Measurements from ENCODE around the gene NAGA. TPM values are rescaled to one million over a fixed set of nuclear protein-coding genes. Genes with fewer than 3 reads are reported as not detected.
A peak's percentile ranks its signal among the peaks of the same experiment; 100 is the strongest.

Gene NAGA
- total and polyA plus RNA-seq, 9 of the 15 experiments (the other 6 are each of a cell fraction or from before 2014, with no cell fraction given): 6.5 to 20.6 (median 17.4) TPM

DNA sequence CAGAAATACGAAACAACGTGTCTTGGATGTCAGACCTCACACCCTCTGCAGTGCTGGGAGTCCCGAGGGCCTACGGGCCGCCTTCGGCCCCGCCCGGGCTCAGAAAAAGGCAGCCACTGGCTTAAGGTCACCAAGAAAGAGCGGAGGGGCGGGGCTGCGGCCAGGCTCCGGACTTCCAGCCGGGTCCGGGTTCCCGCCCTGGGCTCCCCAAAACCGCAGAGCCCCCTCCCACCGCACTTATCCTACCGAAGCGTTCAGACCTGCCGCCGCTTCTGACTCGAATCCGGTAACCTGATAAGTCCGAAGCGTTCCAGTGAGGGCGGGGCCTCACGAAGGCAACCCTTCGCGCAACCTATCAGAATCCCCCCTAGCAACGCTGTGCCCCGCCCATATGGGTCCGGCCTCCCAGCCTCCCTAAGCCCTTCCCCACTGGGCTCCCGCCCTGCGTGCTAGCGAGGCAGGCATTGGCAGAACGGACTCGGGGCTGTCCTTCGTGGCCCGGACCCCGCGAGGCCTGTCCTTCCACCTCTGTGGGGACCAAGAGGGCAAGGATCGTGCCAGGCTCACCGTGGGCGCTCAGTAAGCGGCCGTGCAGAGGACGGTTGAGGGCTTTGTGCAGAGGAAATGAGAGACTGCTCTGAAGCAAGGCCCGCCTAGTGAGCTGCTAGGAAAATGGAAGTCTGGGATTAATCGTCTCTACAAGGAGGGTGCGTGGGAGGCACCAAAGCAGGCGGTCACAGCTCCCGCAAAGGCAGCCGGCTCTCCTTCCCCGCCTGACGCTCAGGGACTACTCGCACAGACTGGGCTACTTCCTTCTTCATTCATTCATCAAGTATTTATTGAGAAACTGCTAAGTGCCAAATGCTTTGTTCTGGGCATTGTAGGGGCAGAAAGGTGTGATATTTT is at the start of gene NAGA (continued):
- peak; percentile 13; the same call in 1 of the 2 replicates for TF ChIP-seq E2F3 (CRISPR knock-in tag; IDR thresholded peaks at IDR 0.05)
- TF ChIP-seq POLR2A (conservative IDR thresholded peaks at IDR 0.05): peak; percentile 84
- TF ChIP-seq NR2C2 (CRISPR knock-in tag; IDR thresholded peaks at IDR 0.05): 0 out of 2 replicates have a peak, but pooled peaks have one; percentile 47
- TF ChIP-seq NR2C2 (tag; IDR thresholded peaks at IDR 0.05): no peak; the same call in 1 of the 2 replicates
- peak; percentile 96 for TF ChIP-seq MGA (IDR thresholded peaks at IDR 0.05)
- TF ChIP-seq, protein P1, sequence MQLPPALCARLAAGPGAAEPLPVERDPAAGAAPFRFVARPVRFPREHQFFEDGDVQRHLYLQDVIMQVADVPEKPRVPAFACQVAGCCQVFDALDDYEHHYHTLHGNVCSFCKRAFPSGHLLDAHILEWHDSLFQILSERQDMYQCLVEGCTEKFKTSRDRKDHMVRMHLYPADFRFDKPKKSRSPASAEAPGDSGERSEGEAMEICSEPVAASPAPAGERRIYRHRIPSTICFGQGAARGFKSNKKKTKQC (CRISPR knock-in tag; IDR thresholded peaks at IDR 0.05): peak; percentile 66
- TF ChIP-seq, protein P2, sequence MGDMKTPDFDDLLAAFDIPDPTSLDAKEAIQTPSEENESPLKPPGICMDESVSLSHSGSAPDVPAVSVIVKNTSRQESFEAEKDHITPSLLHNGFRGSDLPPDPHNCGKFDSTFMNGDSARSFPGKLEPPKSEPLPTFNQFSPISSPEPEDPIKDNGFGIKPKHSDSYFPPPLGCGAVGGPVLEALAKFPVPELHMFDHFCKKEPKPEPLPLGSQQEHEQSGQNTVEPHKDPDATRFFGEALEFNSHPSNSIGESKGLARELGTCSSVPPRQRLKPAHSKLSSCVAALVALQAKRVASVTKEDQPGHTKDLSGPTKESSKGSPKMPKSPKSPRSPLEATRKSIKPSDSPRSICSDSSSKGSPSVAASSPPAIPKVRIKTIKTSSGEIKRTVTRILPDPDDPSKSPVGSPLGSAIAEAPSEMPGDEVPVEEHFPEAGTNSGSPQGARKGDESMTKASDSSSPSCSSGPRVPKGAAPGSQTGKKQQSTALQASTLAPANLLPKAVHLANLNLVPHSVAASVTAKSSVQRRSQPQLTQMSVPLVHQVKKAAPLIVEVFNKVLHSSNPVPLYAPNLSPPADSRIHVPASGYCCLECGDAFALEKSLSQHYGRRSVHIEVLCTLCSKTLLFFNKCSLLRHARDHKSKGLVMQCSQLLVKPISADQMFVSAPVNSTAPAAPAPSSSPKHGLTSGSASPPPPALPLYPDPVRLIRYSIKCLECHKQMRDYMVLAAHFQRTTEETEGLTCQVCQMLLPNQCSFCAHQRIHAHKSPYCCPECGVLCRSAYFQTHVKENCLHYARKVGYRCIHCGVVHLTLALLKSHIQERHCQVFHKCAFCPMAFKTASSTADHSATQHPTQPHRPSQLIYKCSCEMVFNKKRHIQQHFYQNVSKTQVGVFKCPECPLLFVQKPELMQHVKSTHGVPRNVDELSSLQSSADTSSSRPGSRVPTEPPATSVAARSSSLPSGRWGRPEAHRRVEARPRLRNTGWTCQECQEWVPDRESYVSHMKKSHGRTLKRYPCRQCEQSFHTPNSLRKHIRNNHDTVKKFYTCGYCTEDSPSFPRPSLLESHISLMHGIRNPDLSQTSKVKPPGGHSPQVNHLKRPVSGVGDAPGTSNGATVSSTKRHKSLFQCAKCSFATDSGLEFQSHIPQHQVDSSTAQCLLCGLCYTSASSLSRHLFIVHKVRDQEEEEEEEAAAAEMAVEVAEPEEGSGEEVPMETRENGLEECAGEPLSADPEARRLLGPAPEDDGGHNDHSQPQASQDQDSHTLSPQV (IDR thresholded peaks at IDR 0.05): peak; percentile 87
- peak; percentile 84 for TF ChIP-seq ZBTB7A (IDR thresholded peaks at IDR 0.05; ENCODE audit: borderline replicate concordance, control insufficient read depth, low read depth, low read length)

Data from K562 (cell line).